ENCODE measurements around the gene CD300E.
"Not testable (repeated sequence)": the region's sequence is repeated elsewhere in the genome, so short reads cannot be mapped to it uniquely, and the experiment has no call there.

CD300E gene

DNA sequence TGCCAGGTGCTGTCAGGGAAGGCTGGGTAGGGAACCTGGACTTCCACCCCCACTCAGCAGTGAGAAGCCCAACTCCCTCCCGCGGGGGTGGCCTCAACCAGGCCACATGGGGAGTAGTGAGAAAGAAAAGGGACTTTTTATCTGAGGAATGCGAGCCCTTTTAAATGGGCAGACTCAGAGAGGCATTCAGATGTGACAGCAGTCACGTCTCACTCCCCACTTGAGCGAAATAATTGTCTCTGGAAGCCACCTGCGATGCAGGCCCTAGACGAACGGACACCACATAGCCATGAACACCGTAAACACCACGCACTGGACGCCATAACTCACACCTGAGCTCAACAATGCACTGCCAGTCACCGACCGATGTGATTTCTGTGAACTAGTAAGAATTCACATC is 11.9 kb upstream of the CD300E start:
- no peak for DNase-seq (ENCODE audit: low spot score)

DNA sequence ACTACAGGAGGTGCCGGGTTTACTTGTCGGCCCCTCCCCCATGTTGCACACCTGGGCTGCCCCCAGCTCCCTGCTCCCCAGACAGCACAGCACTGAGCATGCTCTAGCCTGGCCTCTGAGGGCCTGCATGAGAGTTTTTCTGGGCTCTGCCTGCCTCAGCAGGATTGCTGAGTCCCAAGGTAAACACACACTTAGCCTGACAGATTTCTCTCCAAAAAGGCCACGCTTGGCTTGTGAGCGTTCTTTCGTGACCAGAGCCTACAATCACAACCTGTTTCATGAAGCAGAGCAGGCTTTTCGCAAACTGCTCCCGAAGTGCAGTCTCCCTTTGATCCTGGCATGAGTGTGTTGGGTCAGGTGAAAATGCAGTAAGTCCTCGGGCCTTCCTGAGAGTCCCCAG is 9.8 kb upstream of the CD300E start:
- no peak for DNase-seq (ENCODE audit: low spot score)

DNA sequence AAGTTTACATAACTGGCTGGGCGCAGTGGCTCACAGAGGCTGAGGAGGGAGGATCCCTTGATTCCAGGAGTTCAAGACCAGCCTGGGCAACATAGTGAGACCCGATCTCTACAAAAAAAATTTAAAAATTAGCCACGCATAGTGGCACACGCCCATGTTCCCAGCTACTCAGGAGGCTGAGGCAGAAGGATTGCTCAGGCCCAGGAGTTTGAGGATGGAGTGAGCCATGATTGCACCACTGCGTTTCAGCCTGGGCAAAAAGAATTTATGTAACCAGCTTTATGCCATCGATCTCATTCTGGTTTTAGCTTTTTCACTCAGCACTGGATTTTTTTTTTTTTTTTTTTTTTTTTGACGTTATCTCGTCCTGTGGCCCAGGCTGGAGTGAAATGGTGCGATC is 9.1 kb upstream of the CD300E start:
- no peak for DNase-seq (ENCODE audit: low spot score)

DNA sequence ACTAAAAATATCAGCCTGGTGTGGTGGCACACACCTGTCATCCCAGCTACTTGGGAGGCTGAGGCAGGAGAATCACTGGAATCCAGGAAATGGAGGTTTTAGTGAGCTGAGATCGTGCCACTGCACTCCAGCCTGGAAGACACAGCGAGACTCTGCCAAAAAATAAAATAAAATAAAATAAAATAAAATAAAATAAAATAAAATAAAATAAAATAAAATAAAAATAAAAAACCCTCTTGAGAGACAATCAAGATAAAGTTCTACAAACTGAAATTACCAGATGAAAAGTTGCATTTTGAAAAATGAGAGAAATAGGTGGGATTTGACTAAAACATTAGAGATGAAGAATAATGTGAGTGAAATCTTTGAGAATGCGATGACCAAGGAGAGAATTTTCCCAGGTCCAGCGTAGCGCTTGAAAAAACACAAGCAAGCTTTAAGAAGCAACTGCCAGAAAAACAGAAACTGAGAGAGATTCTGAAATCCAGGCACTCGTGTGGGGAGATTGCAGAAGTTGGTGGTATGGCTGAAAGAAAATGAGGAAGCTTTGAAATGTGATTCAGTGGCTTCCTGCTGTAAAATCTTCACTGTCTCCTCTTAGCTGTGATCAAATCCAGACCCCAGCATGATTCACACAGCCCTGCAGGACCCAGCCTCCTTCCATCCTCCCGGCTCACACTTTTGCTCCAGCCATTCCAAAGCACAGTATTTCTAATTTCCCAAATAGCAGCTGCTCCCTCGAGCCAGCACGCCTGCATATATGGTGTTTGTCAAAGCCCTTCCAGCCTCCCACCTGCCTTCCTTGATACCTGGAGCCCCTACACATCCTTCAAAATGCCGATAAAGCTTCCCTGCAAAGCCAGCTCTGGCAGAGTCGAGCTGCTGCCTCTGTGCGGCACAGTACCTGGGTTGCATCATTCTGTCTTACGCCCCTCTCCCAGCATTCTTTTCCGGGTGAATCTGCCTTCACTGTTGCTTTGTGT is 8.2 kb upstream of the CD300E start:
- no peak for DNase-seq (ENCODE audit: low spot score)

DNA sequence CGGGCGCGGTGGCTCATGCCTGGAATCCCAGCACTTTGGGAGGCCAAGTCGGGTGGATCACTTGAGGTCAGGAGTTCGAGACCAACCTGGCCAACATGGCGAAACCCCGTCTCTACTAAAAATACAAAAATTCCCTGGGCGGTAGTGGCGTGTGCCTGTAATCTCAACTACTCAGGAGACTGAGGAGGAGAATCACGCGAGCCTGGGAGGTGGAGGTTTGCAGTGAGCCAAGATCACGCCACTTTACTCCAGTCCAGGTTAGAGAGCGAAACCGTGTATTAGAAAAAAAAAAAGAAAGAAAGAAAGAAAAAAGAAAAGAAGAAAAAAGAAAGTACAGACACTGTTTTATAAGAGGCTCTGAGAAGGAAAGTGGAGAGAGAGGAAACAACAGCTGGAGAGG is 6.7 kb upstream of the CD300E start:
- DNase-seq (ENCODE audit: low spot score), result not testable (repeated sequence)

DNA sequence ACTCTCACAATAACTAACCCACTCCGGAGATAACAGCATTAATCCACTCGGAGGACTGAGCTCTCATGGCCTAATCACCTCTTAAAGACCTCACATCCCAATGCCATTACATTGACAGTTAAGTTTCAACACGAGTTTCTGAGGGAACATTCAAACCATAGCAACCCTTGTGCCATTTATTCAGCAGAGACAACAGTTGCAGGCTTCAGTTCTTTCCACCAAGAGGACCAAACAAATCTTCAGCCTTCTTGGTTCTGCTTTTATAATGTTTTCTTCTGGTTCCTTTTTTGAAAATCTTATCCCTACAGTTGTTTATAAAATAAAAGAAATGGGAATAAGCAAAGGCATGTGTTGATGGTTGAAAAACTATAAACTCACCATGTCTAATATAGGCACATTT is 2.1 kb upstream of the CD300E start:
- DNase-seq (ENCODE audit: low spot score), result no peak

DNA sequence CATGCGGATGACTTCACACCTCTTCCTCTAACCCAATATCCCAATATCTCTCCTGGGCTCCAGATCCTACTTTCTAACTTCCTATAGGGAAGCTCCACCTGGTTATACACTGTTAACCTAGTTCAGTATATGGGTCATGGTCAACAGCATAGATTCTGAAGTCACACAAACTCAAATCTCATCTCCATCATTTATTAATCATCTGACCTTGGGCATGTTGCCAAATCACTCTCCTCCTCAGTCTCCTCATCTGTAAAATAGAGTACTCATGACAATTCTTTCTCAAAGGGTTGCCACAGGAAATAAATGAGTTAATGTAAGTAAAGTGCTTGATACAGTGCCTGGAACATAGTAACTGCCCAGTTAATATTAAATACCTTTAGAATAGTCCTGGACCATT is 593 bp upstream of the CD300E start:
- DNase-seq (ENCODE audit: low spot score), result no peak

DNA sequence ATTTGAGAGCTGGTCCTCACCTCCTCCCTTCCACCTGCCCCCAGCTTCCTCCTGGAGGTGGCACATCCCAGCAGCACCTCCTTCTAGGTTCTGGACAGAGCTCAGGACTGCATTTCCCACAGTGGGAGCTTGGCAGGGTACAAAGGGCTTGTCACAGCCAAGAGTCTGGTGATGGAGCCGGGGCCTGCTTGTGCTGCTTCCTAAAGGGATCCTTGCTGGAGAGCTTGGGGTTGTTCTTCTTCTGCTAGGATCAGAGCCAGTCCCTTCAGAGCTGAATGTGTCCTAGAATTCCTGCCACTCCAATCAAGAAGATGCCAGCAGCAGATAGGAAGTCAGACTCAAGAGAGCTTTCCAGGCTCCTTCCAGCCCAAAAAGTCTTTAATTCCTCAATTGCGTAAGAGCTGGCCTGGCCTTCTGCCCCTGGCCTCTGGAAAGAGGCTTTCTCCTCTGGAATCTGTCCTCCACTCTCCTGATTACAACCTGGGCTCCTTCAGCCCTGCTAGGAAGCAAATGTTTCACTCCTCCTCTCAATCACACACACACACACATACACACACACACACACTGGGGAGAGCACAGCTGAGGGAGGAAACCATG is 4.4 kb downstream of the CD300E start:
- no peak for DNase-seq (ENCODE audit: low spot score)

DNA sequence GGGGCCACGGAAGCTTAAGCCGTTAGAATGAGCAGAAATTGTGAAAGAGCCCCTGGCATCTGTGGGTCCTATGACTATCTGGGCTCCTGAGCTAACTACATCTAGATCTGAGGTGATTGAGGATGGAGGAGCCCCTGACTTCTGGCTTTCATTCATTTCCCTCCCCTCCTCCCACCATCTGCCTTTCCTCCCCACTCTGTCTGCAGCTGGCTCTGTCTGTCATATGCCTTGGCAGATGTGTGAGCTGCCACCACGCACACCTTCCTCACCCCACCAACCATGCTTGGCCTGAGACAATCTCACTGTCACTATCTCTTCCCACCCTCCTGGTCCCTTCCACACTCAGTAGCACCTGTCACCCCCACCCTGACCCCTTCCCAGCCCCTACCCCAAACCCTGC is 5.1 kb downstream of the CD300E start:
- no peak for DNase-seq (ENCODE audit: low spot score)

DNA sequence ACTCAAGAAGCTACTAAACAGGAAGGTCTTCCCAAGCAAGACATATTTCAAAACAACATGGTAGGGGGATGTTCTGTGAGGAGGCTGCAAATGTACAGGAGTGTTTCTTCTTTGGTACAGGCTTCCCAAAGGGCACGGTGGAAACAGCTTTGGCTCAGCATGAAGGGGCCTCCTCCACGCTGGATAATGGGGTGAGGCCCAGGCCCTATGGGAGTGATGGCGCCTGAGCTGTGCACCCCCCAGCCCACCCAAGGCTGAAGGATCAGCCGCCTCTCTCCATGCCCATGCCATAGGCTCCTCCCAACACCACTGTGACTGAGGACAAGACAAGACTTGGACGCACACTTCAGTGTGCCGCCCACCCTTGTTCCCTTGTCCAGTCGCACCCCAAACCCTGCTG is 6.8 kb downstream of the CD300E start:
- DNase-seq (ENCODE audit: low spot score), result no peak

DNA sequence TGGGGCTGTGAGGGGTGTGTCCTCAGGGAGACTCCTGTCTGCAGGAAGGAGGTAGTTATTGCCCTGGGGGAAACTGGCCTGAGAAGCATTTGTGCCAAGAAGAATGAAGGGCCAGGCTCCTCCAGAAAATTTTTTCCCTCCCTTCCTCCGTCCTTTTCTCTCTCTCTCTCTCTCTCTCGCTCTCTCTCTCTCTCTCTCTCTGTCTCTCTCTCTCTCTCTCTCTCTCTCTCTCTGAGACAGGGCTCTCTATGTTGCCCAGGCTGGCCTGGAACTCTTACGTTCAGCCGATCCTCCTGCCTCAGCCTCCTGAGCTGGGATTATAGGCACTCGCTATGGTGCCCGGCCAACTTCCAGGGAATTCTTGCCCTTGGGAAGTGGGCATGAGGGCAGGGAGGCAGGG is 11.5 kb downstream of the CD300E start:
- DNase-seq (ENCODE audit: low spot score), result no peak

DNA sequence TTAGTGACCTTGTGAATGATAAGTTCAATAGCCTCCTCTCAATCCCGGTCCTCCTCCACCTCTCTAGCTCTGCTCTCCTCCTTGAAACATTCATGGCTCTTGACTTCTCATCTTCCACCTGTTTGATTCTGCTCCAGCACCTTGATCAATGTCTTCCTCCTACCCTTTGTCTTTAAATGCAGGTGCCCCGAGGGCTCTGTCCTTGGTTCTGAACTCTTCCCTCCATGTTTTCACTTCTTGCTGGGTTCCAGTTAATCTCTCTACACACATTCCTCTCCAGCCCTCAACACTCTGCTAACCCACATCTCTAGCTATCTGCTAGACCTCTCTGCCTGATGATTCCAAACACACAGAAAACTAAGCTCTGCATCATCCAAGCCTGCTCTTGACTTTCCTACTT is 13.4 kb downstream of the CD300E start:
- DNase-seq (ENCODE audit: low spot score), result no peak

DNA sequence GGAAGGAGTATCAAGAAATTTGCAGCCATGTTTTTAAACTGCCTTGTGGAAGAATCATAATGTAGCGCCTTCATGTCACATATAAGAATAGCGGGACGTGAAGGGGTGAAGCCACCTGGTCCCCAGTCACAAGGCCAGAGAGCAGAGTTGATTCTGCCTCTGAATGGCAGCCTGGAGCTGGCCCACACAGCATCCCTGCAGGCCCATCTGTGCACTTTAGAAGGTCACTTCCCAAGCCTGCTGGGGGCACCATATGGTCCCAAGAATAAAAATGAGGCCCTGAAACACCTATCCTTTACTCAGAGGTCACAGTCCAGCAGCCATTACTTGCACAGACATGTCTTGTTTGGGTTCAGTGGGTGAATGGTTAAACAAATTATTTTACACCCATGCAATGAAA is 15.0 kb downstream of the CD300E start:
- no peak for DNase-seq (ENCODE audit: low spot score)

DNA sequence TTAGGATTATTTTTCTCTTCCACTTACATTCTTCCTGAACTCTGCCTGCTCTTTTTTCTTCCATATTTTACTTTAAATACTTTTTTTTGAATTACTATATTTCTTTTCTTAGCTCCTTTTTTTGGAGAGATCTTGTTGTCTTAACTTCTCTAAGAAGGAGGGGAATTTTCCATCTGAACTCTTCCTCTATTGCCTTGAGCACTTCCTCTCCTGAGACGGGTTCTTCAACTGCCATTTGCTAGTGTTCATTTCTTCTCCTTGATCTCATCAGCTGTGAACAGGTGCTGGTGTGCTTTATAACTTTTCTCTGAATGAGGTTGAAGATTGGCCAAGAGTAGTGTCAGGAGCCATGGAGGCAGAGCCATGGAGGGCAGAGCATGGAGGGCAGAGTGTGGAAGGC is 16.3 kb downstream of the CD300E start:
- DNase-seq (ENCODE audit: low spot score), result no peak

DNA sequence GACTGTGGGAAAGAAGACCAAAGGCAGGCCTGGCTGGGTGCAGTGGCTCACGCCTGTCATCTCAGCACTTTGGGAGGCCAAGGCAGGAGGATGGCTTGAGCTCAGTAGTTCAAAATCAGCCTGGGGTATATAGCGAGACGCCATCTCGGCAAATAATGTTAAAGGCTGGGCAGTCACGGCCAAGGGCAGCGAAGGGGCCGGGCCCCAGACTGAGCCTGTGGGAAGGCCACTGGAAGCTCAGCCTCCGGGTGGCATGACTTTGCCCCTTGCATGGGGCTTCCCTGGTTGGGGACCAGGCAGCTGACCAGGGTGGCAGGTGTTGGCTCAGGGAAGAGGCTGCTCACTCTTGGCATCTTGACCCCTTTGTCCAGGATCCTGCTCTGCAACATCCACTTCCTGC is 17.5 kb downstream of the CD300E start:
- DNase-seq (ENCODE audit: low spot score), result no peak

DNA sequence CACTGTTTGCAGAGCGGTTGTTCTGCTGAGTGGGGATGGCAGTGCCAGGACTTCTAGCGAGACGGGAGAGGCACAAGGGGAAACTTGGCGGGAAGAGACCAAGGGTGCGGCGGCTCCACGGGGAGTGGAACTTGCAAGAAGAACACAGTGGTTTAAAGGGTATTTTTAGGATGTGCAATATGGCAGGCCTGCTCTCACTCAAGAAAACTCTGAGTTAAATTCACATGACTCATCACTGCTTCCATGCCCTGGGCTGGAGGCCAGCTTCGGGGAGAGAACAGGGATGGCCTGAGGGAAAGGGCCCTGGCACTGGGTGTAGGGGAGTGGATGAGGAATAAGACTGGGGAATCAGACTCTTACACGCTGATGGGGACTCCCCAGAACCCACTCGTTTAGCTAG is 18.2 kb downstream of the CD300E start:
- DNase-seq (ENCODE audit: low spot score), result no peak

DNA sequence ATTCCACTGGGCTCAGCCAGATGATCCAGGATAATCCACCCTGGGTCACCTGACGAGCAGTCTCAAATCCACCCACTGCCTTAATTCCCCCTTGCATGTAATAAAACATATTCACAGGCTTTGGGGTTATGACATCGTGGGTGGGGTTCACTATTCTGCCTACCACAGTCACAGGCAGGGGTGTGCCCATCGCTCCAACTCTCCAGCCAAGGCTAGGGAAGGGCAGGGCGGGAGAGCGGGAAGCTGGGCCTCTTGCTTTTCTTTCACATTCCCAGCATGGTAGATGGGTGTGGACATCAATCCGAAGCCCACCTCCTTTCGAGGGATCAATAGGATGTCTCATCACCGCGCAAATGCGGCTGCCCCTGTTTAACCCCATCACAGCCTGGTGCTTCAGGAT is 18.8 kb downstream of the CD300E start:
- no peak for DNase-seq (ENCODE audit: low spot score)

DNA sequence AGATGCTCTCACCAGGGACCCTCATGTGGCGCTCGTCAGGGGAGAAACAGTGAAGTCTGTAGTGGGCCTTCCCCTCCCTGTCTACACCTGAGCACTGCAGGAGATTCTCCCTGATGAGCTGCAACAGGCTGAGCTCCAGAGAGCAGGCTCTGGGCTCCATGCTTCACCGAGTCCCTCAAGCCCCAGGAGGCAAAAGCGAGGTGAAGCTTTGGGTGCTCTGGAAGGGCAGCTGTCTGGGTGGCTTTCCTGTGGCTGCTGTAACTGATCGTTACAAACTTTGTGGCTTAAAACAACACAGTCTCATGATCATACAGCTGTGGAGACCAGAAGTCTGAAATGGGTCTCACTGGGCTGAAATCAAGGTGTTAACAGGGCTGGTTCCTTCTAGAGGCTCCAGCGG is 19.3 kb downstream of the CD300E start:
- no peak for DNase-seq (ENCODE audit: low spot score)

DNA sequence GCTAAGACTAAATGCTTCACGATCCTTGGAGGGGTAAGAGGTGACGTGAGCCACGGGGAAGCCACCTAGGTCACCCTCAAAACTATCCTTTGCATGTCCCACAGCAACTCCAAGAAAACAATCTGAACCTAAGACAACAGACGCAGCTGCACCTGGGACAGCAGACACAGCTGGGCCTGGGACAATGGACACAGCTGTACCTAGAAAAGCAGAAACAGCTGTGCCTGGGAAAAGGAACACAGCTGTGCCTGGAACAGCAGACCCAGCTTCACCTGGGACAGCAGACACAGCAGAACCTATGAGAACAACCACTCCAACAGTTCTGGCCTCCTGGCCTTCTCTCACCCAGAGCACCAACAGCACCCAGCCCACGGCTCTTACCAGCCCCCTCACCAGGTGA is 19.8 kb downstream of the CD300E start:
- no peak for DNase-seq (ENCODE audit: low spot score)

DNA sequence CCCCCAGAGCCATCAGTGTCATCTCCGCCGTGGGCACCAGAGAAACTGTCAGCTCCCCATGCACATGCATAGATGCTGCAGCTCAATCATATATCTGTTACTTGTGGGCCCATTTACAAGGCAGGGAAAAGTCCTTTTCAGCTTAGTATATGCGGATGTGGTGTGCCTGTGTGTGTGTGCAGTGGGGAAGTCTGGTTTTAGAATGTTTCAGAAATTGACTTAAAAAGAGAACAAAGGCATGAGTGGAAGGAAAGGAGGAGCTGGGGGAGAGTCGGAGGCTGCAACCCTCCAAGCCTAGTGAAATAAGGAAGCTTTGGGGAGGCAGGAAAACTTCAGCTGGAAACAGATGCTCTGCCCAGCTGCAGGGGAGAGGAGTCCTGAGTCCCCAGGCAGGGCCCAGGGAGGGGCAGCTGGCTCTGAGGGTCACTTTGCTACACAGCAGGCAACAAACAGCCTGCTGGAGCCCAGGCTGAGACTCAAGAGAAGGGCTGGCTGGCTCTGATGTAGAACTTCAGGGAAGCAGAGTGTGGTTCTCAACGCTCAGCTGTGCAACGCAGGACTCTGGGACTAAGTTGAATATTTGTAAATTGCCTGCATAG is 20.4 kb downstream of the CD300E start:
- no peak for DNase-seq (ENCODE audit: low spot score)

DNA sequence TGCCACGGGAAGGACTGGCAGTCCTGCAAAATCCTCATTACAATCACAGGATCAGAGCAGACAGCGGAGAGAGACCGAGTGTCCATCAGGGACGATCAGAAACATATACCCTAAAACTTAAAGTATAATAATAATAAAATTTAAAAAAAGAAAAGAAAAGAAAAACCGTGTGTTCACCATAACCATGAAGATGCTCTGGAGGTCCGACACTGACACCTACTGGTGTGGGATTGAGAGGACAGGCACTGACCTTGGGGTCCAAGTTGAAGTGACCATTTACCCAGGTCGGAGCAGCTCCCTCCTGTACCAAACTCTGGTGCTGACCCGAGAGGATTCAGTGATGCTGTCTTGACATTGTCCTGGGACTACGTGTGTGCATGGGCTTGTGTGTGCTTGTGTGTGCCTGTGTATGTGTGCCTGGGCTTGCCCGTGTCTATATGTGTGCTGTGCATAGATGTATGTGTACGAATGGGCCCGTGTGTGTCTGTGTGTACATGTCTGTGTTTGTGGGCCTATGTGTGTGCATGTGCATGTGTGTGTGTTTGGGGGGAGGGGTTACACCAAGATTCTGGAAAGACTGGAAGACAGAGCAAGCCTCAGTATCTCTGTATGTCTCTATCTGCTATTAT is 21.5 kb downstream of the CD300E start:
- peak; percentile 74 for DNase-seq (ENCODE audit: low spot score)

DNA sequence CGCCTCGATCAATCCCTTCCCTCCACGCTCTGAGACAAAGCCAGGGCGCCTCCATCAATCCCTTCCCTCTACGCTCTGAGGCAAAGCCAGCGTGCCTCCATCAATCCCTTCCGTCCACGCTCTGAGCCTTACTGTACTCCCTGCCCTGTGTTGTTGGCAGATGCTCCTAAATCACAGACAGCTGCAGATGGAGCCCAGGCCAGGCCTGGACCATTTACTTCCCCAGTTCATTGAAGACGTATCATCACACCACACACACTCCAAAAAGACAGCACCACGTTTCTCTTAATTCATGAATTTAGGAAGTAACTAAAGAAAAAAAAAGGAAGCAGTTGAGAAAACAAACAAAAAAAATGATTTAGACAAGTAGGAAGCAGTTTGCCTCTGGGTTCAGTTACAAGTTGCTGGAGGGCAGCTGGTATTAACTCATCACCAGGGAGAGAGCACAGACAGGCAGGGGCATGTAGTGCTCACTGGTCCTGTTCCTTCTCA is 24.0 kb downstream of the CD300E start:
- no peak for DNase-seq (ENCODE audit: low spot score)

DNA sequence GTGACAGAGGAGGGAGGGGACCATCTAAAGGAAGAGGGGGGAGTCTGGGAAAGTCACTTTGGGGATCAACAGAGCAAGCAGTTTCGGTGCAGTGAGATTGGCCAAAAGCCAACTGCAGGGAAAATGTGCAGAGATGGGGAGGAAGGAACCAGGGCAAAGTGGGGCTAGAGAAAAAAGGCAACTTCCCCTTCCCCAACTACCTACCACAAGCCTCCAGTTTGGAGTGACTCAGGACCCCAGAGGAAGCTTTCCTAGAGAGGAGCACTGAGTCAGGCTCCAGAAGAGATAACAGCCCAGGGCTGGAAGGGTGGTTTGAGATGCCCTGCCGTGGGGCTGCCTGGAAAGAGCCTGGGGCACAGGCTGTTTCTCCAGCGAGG is 24.5 kb downstream of the CD300E start:
- no peak for DNase-seq (ENCODE audit: low spot score)
